Naive thymus-derived CD4-positive, alpha-beta T cell (primary cell): ENCODE data around the gene RAPGEF4. TPM values are rescaled to one million over a fixed set of nuclear protein-coding genes. Genes with fewer than 3 reads are reported as not detected.

Experiments used
- ATAC-seq: fragments of 150-1000 bp; cut with Tn5 transposase; 2 replicates; pipeline ENCODE4 v1.10.0; 2021; ENCODE audit warnings: mild to moderate bottlenecking, moderate library complexity
- CTCF ChIA-PET: fragments of 350-600 bp; sonication (Branson Sonifier 250); formaldehyde crosslinking; loops from one replicate; lab custom pipeline; 2021; ENCODE audit warnings: antibody characterized with exemption; lab: Charles Lee
- POLR2A ChIA-PET: fragments of 350-600 bp; sonication (Branson Sonifier 250); formaldehyde crosslinking; loops from one replicate; lab custom pipeline; 2021; ENCODE audit warnings: antibody characterized with exemption, inconsistent platforms; lab: Charles Lee
- DNase-seq, 9 donors: peaks; one replicate each; pipeline versions ENCODE4 v3.0.0 to v3.0.0-alpha.2; 2020 to 2022; ENCODE audit warnings: mixed read lengths in 1 of 9
- H3K27ac ChIP-seq: one replicate; pipeline ENCODE4 v1.7.0; 2013; ENCODE audit warnings: mild to moderate bottlenecking, low read depth, low read length, moderate library complexity
- H3K27me3 ChIP-seq, 2 donors: one replicate each; pipeline ENCODE4 v1.7.0; 2013; ENCODE audit warnings: low read length in 2 of 2, mild to moderate bottlenecking in 2 of 2, moderate library complexity in 2 of 2; ENCODE audit not compliant: control insufficient read depth in 2 of 2, insufficient read depth in 2 of 2
- H3K36me3 ChIP-seq, 3 experiments: 1 replicate in 2 of 3; 2 replicates in 1 of 3; pipeline ENCODE4 v1.7.0; 2013; ENCODE audit warnings: low read length in 3 of 3, mild to moderate bottlenecking in 3 of 3, moderate library complexity in 1 of 3; ENCODE audit not compliant: insufficient read depth in 3 of 3, control insufficient read depth in 2 of 3
- H3K4me1 ChIP-seq, 2 donors: one replicate each; pipeline ENCODE4 v1.7.0; 2013; ENCODE audit warnings: low read length in 2 of 2, mild to moderate bottlenecking in 2 of 2, moderate library complexity in 1 of 2; ENCODE audit not compliant: control insufficient read depth in 2 of 2, insufficient read depth in 2 of 2
- H3K4me3 ChIP-seq: 2 replicates; pipeline ENCODE4 v1.7.0; 2013; ENCODE audit warnings: mild to moderate bottlenecking, low read length
- H3K9me3 ChIP-seq, 3 experiments: 1 replicate in 2 of 3; 2 replicates in 1 of 3; pipeline ENCODE4 v1.7.0; 2013; ENCODE audit warnings: low read length in 3 of 3; ENCODE audit not compliant: control insufficient read depth in 2 of 3
- H3K27ac Mint-ChIP-seq, 9 donors: one replicate each; pipeline ENCODE4 v1.8.0; 2020 to 2022; ENCODE audit warnings: mixed read lengths in 9 of 9, mild to moderate bottlenecking in 8 of 9, moderate library complexity in 5 of 9, inconsistent platforms in 2 of 9
- H3K27me3 Mint-ChIP-seq, 5 donors: one replicate each; pipeline ENCODE4 v1.8.0; 2021 to 2022; ENCODE audit warnings: mixed read lengths in 5 of 5, mild to moderate bottlenecking in 1 of 5
- H3K36me3 Mint-ChIP-seq, 5 donors: one replicate each; pipeline ENCODE4 v1.8.0; 2020 to 2022; ENCODE audit warnings: mixed read lengths in 5 of 5, mild to moderate bottlenecking in 3 of 5, inconsistent platforms in 1 of 5
- H3K4me1 Mint-ChIP-seq, 7 donors: one replicate each; pipeline ENCODE4 v1.8.0; 2020 to 2022; ENCODE audit warnings: mixed read lengths in 7 of 7, mild to moderate bottlenecking in 3 of 7, inconsistent platforms in 1 of 7
- H3K4me3 Mint-ChIP-seq, 10 donors: one replicate each; pipeline ENCODE4 v1.8.0; 2020 to 2022; ENCODE audit warnings: mild to moderate bottlenecking in 10 of 10, mixed read lengths in 10 of 10, moderate library complexity in 6 of 10, inconsistent platforms in 2 of 10
- H3K9me3 Mint-ChIP-seq, 11 donors: one replicate each; pipeline ENCODE4 v1.8.0; 2020 to 2022; ENCODE audit warnings: mixed read lengths in 11 of 11, mild to moderate bottlenecking in 4 of 11, inconsistent platforms in 1 of 11, moderate library complexity in 1 of 11
- intact Hi-C, 2 donors: fragments of 100-400 bp; cut with micrococcal nuclease; formaldehyde crosslinking; loops; one replicate each; pipeline ENCODE4 v1.15.1; 2023
- polyA plus RNA-seq, 2 donors: library from polyadenylated mRNA; unstranded; fragments of 300-500 nt; fragmentation: Illumina TruSeq; gene quantifications; one replicate each; pipeline ENCODE4 v1.2.3, GENCODE V29; 2021
- total RNA-seq, 6 experiments: library from RNA in 5 of 6; stranded (reverse) in 5 of 6; gene quantifications; 1 replicate in 5 of 6; 2 replicates in 1 of 6; pipeline ENCODE4 v1.2.3 and lab custom pipeline; 2021 to 2026

RAPGEF4 gene
- total and polyA plus RNA-seq, 7 experiments from 2014 or later: 0.39 to 2.5 (median 1.4) TPM; not detected in 2

DNA sequence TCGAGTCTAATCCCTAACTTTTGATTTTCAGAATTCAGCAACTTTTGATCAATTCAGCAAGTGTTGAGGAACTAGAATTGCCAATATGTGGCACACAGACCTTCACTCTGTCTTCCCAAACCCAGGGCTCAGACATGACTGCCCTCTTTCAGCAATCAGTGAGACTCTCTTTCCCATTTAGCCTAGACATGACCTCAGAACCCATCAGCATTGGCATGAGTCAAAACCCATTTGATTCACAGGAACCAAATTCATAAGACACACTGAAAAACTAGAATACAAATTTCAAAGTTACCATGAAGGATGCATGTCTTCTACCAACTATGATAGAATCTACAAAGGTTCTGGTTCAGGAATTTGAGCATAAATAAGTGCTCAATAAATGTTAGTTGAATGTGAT lies 226.4 kb downstream of the RAPGEF4 start:
- Mint-ChIP-seq H3K27ac (no peak overlapping the region), H3K4me3 (no peak overlapping the region), H3K27me3 (peaks cover 0 to 11% (median 0%) of the 10 kb centered on the region in 5 donors), H3K9me3 (peaks cover 0 to 2% (median 0%) of the 10 kb centered on the region in 11 donors), H3K36me3 (peaks cover 0 to 6% (median 3%) of the 10 kb centered on the region in 5 donors), H3K4me1 (peaks cover 0 to 13% (median 4%) of the 10 kb centered on the region in 7 donors)
- Histone ChIP-seq H3K27ac (no peak overlapping the region), H3K4me3 (no peak overlapping the region), H3K27me3 (no peaks in the 10 kb centered on the region), H3K9me3 (no peaks in the 10 kb centered on the region), H3K4me1 (no peaks in the 10 kb centered on the region), H3K36me3 (no peaks in the 10 kb centered on the region)
- ATAC-seq (no peak), DNase-seq (no peak)
- CTCF ChIA-PET: no interaction called here
- intact Hi-C loops: no loop called here
- POLR2A ChIA-PET: no interaction called here

DNA sequence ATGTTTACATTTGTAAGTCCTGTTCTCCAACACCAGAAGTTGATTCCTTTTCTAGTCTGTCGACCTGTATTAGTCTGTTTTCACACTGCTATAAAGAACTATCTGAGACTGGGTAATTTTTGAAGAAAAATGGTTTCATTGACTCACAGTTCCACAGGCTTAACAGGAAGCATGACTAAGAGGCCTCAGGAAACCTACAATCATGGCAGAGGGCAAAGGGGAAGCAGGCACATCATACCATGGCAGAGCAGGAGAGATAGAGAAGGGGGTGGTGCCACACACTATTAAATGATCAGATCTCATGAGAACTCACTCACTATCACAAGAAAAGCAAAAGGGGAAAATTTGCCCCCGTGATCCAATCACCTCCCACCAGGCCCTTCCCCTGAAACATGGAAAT lies 227.2 kb downstream of the RAPGEF4 start:
- Mint-ChIP-seq H3K27ac (peak overlapping the region in 1 of 9 donors; percentile 25), H3K4me1 (peaks cover 0 to 13% (median 4%) of the 10 kb centered on the region in 7 donors), H3K36me3 (peaks cover 0 to 6% (median 4%) of the 10 kb centered on the region in 5 donors), H3K9me3 (peaks cover 0 to 2% (median 0%) of the 10 kb centered on the region in 11 donors), H3K4me3 (no peak overlapping the region), H3K27me3 (peaks cover 0 to 11% (median 0%) of the 10 kb centered on the region in 5 donors)
- Histone ChIP-seq H3K9me3 (no peaks in the 10 kb centered on the region), H3K36me3 (no peaks in the 10 kb centered on the region), H3K27me3 (no peaks in the 10 kb centered on the region), H3K4me1 (no peaks in the 10 kb centered on the region), H3K27ac (no peak overlapping the region), H3K4me3 (no peak overlapping the region)
- POLR2A ChIA-PET: no interaction called here
- DNase-seq (no peak), ATAC-seq (peak; percentile 77)
- CTCF ChIA-PET: no interaction called here
- intact Hi-C loops: no loop called here

DNA sequence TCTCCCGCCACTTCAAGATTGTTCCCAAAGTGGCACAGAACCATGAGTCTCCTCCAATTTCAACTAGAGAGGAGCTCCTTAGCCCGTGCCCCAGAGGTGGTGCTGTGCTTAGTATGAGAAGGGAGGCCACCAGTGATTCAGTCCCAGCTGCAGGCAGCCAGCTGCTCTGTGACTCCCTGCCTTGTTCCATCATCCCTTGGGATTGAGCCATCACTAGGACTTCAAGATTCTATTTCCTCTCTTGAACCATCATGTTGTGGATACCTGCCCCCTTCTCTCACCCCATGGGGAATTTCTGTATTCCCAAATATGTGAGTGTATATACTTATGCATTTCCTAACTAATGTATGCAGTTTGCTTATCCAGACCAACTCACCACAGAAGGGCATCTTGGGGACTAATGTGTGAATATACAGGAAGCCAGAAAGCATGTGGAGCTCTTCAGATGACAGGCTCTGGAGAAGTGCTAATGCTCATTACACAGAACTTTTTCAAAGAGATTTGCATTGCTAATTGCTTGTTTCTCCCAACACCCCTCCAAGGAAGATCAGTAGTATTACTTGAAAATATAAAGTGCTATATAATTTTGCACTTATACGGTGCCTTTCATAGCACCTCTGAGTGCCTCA lies 229.0 kb downstream of the RAPGEF4 start:
- Mint-ChIP-seq H3K36me3 (peaks cover 0 to 10% (median 5%) of the 10 kb centered on the region in 5 donors), H3K4me1 (peaks cover 0 to 13% (median 6%) of the 10 kb centered on the region in 7 donors), H3K9me3 (peaks cover 0 to 2% (median 0%) of the 10 kb centered on the region in 11 donors), H3K27ac (no peak overlapping the region), H3K27me3 (peaks cover 0 to 6% (median 0%) of the 10 kb centered on the region in 5 donors), H3K4me3 (no peak overlapping the region)
- H3K27ac ChIP-seq: no peak overlapping the region
- H3K4me1 ChIP-seq: no peaks in the 10 kb centered on the region
- CTCF ChIA-PET: no interaction called here
- no peak for ATAC-seq
- POLR2A ChIA-PET: no interaction called here
- H3K9me3 ChIP-seq: no peaks in the 10 kb centered on the region
- H3K36me3 ChIP-seq: no peaks in the 10 kb centered on the region
- no peak for DNase-seq
- no peak overlapping the region for H3K4me3 ChIP-seq
- intact Hi-C loops: no loop called here
- no peaks in the 10 kb centered on the region for H3K27me3 ChIP-seq

GRCh38 chr2:172965433-172966212 lies 230.0 kb downstream of the RAPGEF4 start:
- Histone ChIP-seq H3K9me3 (no peaks in the 10 kb centered on the region), H3K27ac (no peak overlapping the region), H3K27me3 (no peaks in the 10 kb centered on the region), H3K4me1 (no peaks in the 10 kb centered on the region), H3K36me3 (no peaks in the 10 kb centered on the region), H3K4me3 (no peak overlapping the region)
- H3K27ac Mint-ChIP-seq: no peak overlapping the region
- ChIA-PET CTCF (interaction anchor here (0.5 kb wide), 1 partner anchor 60 kb away, joined by 3 read pairs; no protein-coding TSS in a partner anchor), POLR2A (no interaction called here)
- peaks cover 0 to 10% (median 5%) of the 10 kb centered on the region in 5 donors for H3K36me3 Mint-ChIP-seq
- H3K4me3 Mint-ChIP-seq: no peak overlapping the region
- ATAC-seq (no peak), DNase-seq (no peak)
- peaks cover 0 to 21% (median 15%) of the 10 kb centered on the region in 7 donors for H3K4me1 Mint-ChIP-seq
- peaks cover 0 to 2% (median 0%) of the 10 kb centered on the region in 11 donors for H3K9me3 Mint-ChIP-seq
- intact Hi-C loops: no loop called here
- H3K27me3 Mint-ChIP-seq: peaks cover 0 to 1% (median 0%) of the 10 kb centered on the region in 5 donors

GRCh38 chr2:172967036-172967982 lies 231.7 kb downstream of the RAPGEF4 start:
- Histone ChIP-seq H3K9me3 (no peaks in the 10 kb centered on the region), H3K4me1 (no peaks in the 10 kb centered on the region), H3K27ac (no peak overlapping the region), H3K36me3 (no peaks in the 10 kb centered on the region), H3K4me3 (no peak overlapping the region), H3K27me3 (no peaks in the 10 kb centered on the region)
- Mint-ChIP-seq H3K27ac (peak overlapping the region in 1 of 9 donors; percentile 22), H3K4me1 (peaks cover 5 to 37% (median 22%) of the 10 kb centered on the region in 7 donors), H3K4me3 (no peak overlapping the region), H3K9me3 (peaks cover 0 to 2% (median 0%) of the 10 kb centered on the region in 11 donors), H3K27me3 (peaks cover 0 to 3% (median 0%) of the 10 kb centered on the region in 5 donors), H3K36me3 (peaks cover 0 to 10% (median 5%) of the 10 kb centered on the region in 5 donors)
- ATAC-seq (no peak), DNase-seq (no peak)
- ChIA-PET CTCF (interaction anchor here (0.8 kb wide), 1 partner anchor 35 kb away, joined by 4 read pairs; no protein-coding TSS in a partner anchor), POLR2A (no interaction called here)
- intact Hi-C loops: no loop called here

DNA sequence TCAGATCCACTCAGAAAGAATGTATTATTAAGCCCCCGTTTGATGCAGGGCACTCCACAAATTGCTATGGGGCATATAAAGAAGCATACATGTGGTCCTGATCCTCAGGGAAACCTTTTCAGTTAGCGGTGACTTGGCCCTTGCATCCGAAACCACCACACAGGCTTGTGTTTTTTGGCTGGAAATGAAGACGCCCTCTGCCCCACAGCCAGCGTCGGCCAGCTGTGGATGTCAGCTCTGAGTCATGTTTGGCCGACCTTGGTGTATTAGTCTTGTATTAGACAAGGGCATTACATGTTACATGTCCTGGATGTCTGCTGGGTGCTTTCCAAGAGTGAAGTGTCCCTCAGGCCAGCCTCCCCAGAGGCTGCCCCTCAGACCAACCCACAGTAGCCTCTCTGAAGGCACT lies 232.4 kb downstream of the RAPGEF4 start:
- no peak overlapping the region for H3K4me3 Mint-ChIP-seq
- H3K4me1 ChIP-seq: no peaks in the 10 kb centered on the region
- no peak overlapping the region for H3K4me3 ChIP-seq
- peaks cover 5 to 34% (median 21%) of the 10 kb centered on the region in 7 donors for H3K4me1 Mint-ChIP-seq
- H3K36me3 Mint-ChIP-seq: peaks cover 0 to 10% (median 4%) of the 10 kb centered on the region in 5 donors
- ChIA-PET CTCF (no interaction called here), POLR2A (no interaction called here)
- no peaks in the 10 kb centered on the region for H3K36me3 ChIP-seq
- intact Hi-C loops: no loop called here
- peak overlapping the region in 5 of 9 donors; percentile 7 to 53 (median 26) for H3K27ac Mint-ChIP-seq
- no peaks in the 10 kb centered on the region for H3K27me3 ChIP-seq
- peaks cover 0 to 4% (median under 1%) of the 10 kb centered on the region in 5 donors for H3K27me3 Mint-ChIP-seq
- no peaks in the 10 kb centered on the region for H3K9me3 ChIP-seq
- DNase-seq: no peak
- no peak overlapping the region for H3K27ac ChIP-seq
- H3K9me3 Mint-ChIP-seq: peaks cover 0 to 2% (median 0%) of the 10 kb centered on the region in 11 donors
- ATAC-seq: no peak
